B cell (primary cell): Measurements from ENCODE around the gene GALM. TPM values are rescaled to one million over a fixed set of nuclear protein-coding genes. Genes with fewer than 3 reads are reported as not detected.

Source experiments
- ATAC-seq: fragments of 200-7000 bp; cut with Tn5 transposase; one replicate; pipeline ENCODE4 v1.10.0; 2021; ENCODE audit warnings: low read depth, mild to moderate bottlenecking, moderate number of reproducible peaks, moderate library complexity
- CTCF ChIA-PET: fragments of 350-600 bp; sonication (Branson Sonifier 250); formaldehyde crosslinking; loops from one replicate; lab custom pipeline; 2021; ENCODE audit warnings: antibody characterized with exemption, inconsistent platforms; lab: Charles Lee
- POLR2A ChIA-PET: fragments of 350-600 bp; sonication (Branson Sonifier 250); formaldehyde crosslinking; loops from one replicate; lab custom pipeline; 2021; ENCODE audit warnings: antibody characterized with exemption; lab: Charles Lee
- DNase-seq: peaks from one replicate; pipeline ENCODE4 v3.0.0; 2013
- H2AFZ ChIP-seq: 2 replicates; pipeline ENCODE4 v1.6.1; 2012; ENCODE audit warnings: mild to moderate bottlenecking, low read depth, low read length; ENCODE audit not compliant: insufficient read depth, poor library complexity, severe bottlenecking
- H3K27ac ChIP-seq, 2 donors: 1 replicate in 1 of 2; 2 replicates in 1 of 2; pipeline ENCODE4 v1.5.1; 2012 to 2013; ENCODE audit warnings: low read length in 2 of 2, mild to moderate bottlenecking in 2 of 2, moderate library complexity in 1 of 2
- H3K27me3 ChIP-seq, 4 experiments: fragments of 200-600 bp in 1 of 4; sonication (generic) in 1 of 4; replicated peaks in 1 of 4; 1 replicate in 2 of 4; 2 replicates in 2 of 4; pipeline versions ENCODE4 v1.6.1 to v1.7.0; 2013 to 2016; ENCODE audit warnings: low read length in 3 of 4, mild to moderate bottlenecking in 2 of 4, mixed read lengths in 1 of 4, moderate library complexity in 1 of 4; ENCODE audit not compliant: insufficient read depth in 4 of 4, control insufficient read depth in 3 of 4; ENCODE audit errors: control extremely low read depth in 1 of 4
- H3K36me3 ChIP-seq, 2 experiments: replicated peaks in 1 of 2; 1 replicate in 1 of 2; 2 replicates in 1 of 2; pipeline versions ENCODE4 v1.6.1 to v1.7.1; 2013; ENCODE audit warnings: low read length in 1 of 2; ENCODE audit not compliant: insufficient read depth in 2 of 2, control insufficient read depth in 1 of 2; ENCODE audit errors: control extremely low read depth in 1 of 2, extremely low read depth in 1 of 2
- H3K4me1 ChIP-seq, 2 donors: fragments of 200-600 bp in 1 of 2; sonication (generic) in 1 of 2; 1 replicate in 1 of 2; 2 replicates in 1 of 2; pipeline versions ENCODE4 v1.5.1 to v1.6.1; 2013 to 2017; ENCODE audit warnings: low read length in 2 of 2; ENCODE audit not compliant: control insufficient read depth in 2 of 2, insufficient read depth in 2 of 2
- H3K4me2 ChIP-seq: replicated peaks from 2 replicates; pipeline ENCODE3; 2012; ENCODE audit warnings: mild to moderate bottlenecking, low read depth, low read length; ENCODE audit not compliant: poor library complexity, severe bottlenecking
- H3K4me3 ChIP-seq, 5 experiments: fragments of 200-600 bp in 1 of 5; sonication (generic) in 1 of 5; 1 replicate in 3 of 5; 2 replicates in 2 of 5; pipeline versions ENCODE4 v1.5.1 to v1.7.0; 2011 to 2016; ENCODE audit warnings: low read length in 4 of 5, mild to moderate bottlenecking in 4 of 5, low read depth in 2 of 5, control low read depth in 1 of 5, moderate library complexity in 1 of 5; ENCODE audit not compliant: insufficient read depth in 1 of 5; ENCODE audit errors: control extremely low read depth in 1 of 5, extremely low read depth in 1 of 5
- H3K79me2 ChIP-seq: fragments of 200-600 bp; sonication (generic); one replicate; pipeline ENCODE4 v1.6.0; 2016; ENCODE audit warnings: low read length; ENCODE audit not compliant: control insufficient read depth, insufficient read depth
- H3K9ac ChIP-seq: fragments of 200-600 bp; sonication (generic); 2 replicates; pipeline ENCODE4 v1.6.1; 2017; ENCODE audit warnings: mild to moderate bottlenecking, low read length, moderate library complexity
- H3K9me3 ChIP-seq, 3 donors: one replicate each; pipeline versions ENCODE4 v1.6.1 to v1.7.1; 2013; ENCODE audit warnings: low read length in 2 of 3; ENCODE audit not compliant: control insufficient read depth in 2 of 3, insufficient read depth in 1 of 3; ENCODE audit errors: control extremely low read depth in 1 of 3
- H4K20me1 ChIP-seq: 2 replicates; pipeline ENCODE4 v1.6.0; 2012; ENCODE audit warnings: mild to moderate bottlenecking, low read length; ENCODE audit not compliant: insufficient read depth, control insufficient read depth, poor library complexity, severe bottlenecking
- H3K27ac Mint-ChIP-seq: one replicate; pipeline ENCODE4 v1.8.0; 2021; ENCODE audit warnings: mixed read lengths
- H3K27me3 Mint-ChIP-seq: one replicate; pipeline ENCODE4 v1.8.0; 2021; ENCODE audit warnings: mixed read lengths
- H3K4me1 Mint-ChIP-seq: one replicate; pipeline ENCODE4 v1.8.0; 2021; ENCODE audit warnings: mixed read lengths
- H3K4me3 Mint-ChIP-seq: one replicate; pipeline ENCODE4 v1.8.0; 2021; ENCODE audit warnings: mixed read lengths
- H3K9me3 Mint-ChIP-seq: one replicate; pipeline ENCODE4 v1.8.0; 2022; ENCODE audit warnings: mixed read lengths; ENCODE audit not compliant: insufficient read depth
- CTCF ChIP-seq: fragments of 200-600 bp; IDR thresholded peaks from one replicate; pipeline ENCODE4 v1.8.0; 2022; ENCODE audit warnings: antibody characterized with exemption, mild to moderate bottlenecking
- EZH2 ChIP-seq: IDR thresholded peaks from 2 replicates; pipeline ENCODE4 v1.6.1; 2012; ENCODE audit warnings: borderline replicate concordance, low read depth, mild to moderate bottlenecking, moderate library complexity, low read length; ENCODE audit not compliant: insufficient read depth, poor library complexity, severe bottlenecking
- WGBS: methylation state at CpG from one replicate; pipeline ENCODE4 v1.1.5; 2013; ENCODE audit warnings: missing lambda C conversion rate; ENCODE audit not compliant: insufficient coverage; 5-methylcytosine and 5-hydroxymethylcytosine counted together
- intact Hi-C: fragments of 100-400 bp; cut with micrococcal nuclease; formaldehyde crosslinking; loops from one replicate; pipeline ENCODE4 v1.10.0; 2022
- polyA plus RNA-seq: library from polyadenylated mRNA; depleted of rRNA; stranded (reverse); fragments of >200 nt; gene quantifications from 2 replicates; pipeline ENCODE4 v1.2.3, GENCODE V29; 2012
- total RNA-seq, 2 donors: library from RNA; stranded (reverse); fragments of 120-200 nt in 1 of 2; gene quantifications; 1 replicate in 1 of 2; 2 replicates in 1 of 2; pipeline versions ENCODE4 v1.2.3 to v1.2.4, GENCODE V29; 2013 to 2022

GALM gene
- total and polyA plus RNA-seq, 2 donors (not counting 1 experiment from before 2014, with no cell fraction given) = 5.1 to 9.7 TPM

- ChIA-PET POLR2A (no interaction called here), CTCF (no interaction called here)
- Histone ChIP-seq H2AFZ (no peak overlapping the region), H3K4me2 (no peak overlapping the region), H4K20me1 (no peaks in the 10 kb centered on the region), H3K9ac (no peak overlapping the region), H3K79me2 (no peaks in the 10 kb centered on the region), H3K4me3 (no peak overlapping the region), H3K36me3 (peaks cover 0 to 5% of the 10 kb centered on the region in 2 experiments), H3K9me3 (no peaks in the 10 kb centered on the region), H3K27ac (no peak overlapping the region), H3K4me1 (no peaks in the 10 kb centered on the region), H3K27me3 (no peaks in the 10 kb centered on the region)
- H3K4me1 Mint-ChIP-seq = peaks cover 9% of the 10 kb centered on the region
- intact Hi-C loops = no loop called here
- TF ChIP-seq CTCF (no peak), EZH2 (no peak)
- 100% methylated on average over 2 of the region's 7 CpGs for WGBS
- peaks cover 4% of the 10 kb centered on the region for H3K9me3 Mint-ChIP-seq
- no peaks in the 10 kb centered on the region for H3K27me3 Mint-ChIP-seq
- H3K4me3 Mint-ChIP-seq = no peak overlapping the region
- no peak overlapping the region for H3K27ac Mint-ChIP-seq
- no peak for ATAC-seq
- DNase-seq = no peak
These were observed 46.5 kb downstream of the GALM start for GRCh38 chr2:38712413-38712812.

GRCh38 chr2:38712871-38713270, 47.0 kb downstream of the GALM start:
- Histone ChIP-seq H3K9me3 (no peaks in the 10 kb centered on the region), H2AFZ (no peak overlapping the region), H3K27me3 (no peaks in the 10 kb centered on the region), H3K4me3 (no peak overlapping the region), H3K4me2 (no peak overlapping the region), H3K36me3 (peaks cover 0 to 5% of the 10 kb centered on the region in 2 experiments), H3K4me1 (no peaks in the 10 kb centered on the region), H3K9ac (no peak overlapping the region), H3K79me2 (no peaks in the 10 kb centered on the region), H3K27ac (no peak overlapping the region), H4K20me1 (no peaks in the 10 kb centered on the region)
- H3K4me1 Mint-ChIP-seq = peaks cover 9% of the 10 kb centered on the region
- H3K27me3 Mint-ChIP-seq = no peaks in the 10 kb centered on the region
- no peak for DNase-seq
- ChIA-PET CTCF (no interaction called here), POLR2A (no interaction called here)
- no peak overlapping the region for H3K27ac Mint-ChIP-seq
- ATAC-seq = no peak
- WGBS = 90% methylated on average over 2 of the region's 4 CpGs
- intact Hi-C loops = no loop called here
- H3K4me3 Mint-ChIP-seq = no peak overlapping the region
- no peak for TF ChIP-seq EZH2
- no peak for TF ChIP-seq CTCF
- peaks cover 4% of the 10 kb centered on the region for H3K9me3 Mint-ChIP-seq
